ENCODE data around the gene TANGO6. TPM values are rescaled to one million over a fixed set of nuclear protein-coding genes. Genes with fewer than 3 reads are reported as not detected.

Gene TANGO6
- total RNA-seq, 2 experiments from 2014 or later, result 22.7 to 22.8 TPM

DNA sequence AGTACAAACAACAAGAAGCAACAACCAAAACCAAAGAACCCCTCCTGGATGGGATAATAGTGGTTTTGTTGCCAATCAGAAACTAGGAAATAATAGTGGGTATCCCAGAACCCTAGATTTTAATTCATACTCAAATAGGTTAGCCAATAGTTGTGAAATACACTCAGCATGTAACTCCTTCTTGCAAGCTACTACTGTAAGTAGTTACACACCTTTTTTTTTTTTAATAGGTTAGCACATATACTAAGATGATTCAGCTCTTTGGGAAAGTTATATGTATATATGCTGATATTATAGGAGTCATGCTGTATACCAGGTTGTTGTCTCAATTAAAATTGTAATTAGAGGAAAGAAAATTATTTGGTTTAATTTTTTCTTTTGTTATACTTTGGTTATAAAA, 169.6 kb downstream of the TANGO6 start:
- ChIA-PET CTCF (ENCODE audit: unreplicated experiment) (interaction anchor here (0.5 kb wide), 1 partner anchor 13 kb away, joined by 3 read pairs; no protein-coding TSS in a partner anchor), POLR2A (no interaction called here)
- Histone ChIP-seq H2AFZ (ENCODE audit: low read length) (no peak overlapping the region), H3K4me1 (ENCODE audit: insufficient read depth, low read length, poor library complexity, severe bottlenecking) (no peaks in the 10 kb centered on the region), H3K4me3 (ENCODE audit: low read depth, low read length, poor library complexity, severe bottlenecking) (no peak overlapping the region), H3K4me2 (ENCODE audit: low read length) (no peak overlapping the region), H4K20me1 (ENCODE audit: insufficient read depth, low read length) (no peaks in the 10 kb centered on the region), H3K27ac (ENCODE audit: low read depth, low read length, poor library complexity, severe bottlenecking) (no peak overlapping the region), H3K36me3 (ENCODE audit: insufficient read depth, low read length) (no peaks in the 10 kb centered on the region), H3K9me2 (ENCODE audit: insufficient read depth, low read length) (no peaks in the 10 kb centered on the region), H3K9me3 (ENCODE audit: low read length) (no peaks in the 10 kb centered on the region), H3K79me2 (ENCODE audit: insufficient read depth, low read depth, low read length) (no peaks in the 10 kb centered on the region)
- BruUV-seq (replicated peaks), result no TSS peak
- TF ChIP-seq, protein P1, sequence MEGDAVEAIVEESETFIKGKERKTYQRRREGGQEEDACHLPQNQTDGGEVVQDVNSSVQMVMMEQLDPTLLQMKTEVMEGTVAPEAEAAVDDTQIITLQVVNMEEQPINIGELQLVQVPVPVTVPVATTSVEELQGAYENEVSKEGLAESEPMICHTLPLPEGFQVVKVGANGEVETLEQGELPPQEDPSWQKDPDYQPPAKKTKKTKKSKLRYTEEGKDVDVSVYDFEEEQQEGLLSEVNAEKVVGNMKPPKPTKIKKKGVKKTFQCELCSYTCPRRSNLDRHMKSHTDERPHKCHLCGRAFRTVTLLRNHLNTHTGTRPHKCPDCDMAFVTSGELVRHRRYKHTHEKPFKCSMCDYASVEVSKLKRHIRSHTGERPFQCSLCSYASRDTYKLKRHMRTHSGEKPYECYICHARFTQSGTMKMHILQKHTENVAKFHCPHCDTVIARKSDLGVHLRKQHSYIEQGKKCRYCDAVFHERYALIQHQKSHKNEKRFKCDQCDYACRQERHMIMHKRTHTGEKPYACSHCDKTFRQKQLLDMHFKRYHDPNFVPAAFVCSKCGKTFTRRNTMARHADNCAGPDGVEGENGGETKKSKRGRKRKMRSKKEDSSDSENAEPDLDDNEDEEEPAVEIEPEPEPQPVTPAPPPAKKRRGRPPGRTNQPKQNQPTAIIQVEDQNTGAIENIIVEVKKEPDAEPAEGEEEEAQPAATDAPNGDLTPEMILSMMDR (conservative IDR thresholded peaks at IDR 0.05; ENCODE audit: low read length), result no peak
- TF ChIP-seq EZH2phosphoT487 (IDR thresholded peaks at IDR 0.05; ENCODE audit: borderline replicate concordance, low read depth, low read length), result no peak
- DNase-seq (ENCODE audit: low spot score), result no peak
- intact Hi-C loops (cut with micrococcal nuclease; ENCODE audit: unreplicated experiment), result no loop called here

DNA sequence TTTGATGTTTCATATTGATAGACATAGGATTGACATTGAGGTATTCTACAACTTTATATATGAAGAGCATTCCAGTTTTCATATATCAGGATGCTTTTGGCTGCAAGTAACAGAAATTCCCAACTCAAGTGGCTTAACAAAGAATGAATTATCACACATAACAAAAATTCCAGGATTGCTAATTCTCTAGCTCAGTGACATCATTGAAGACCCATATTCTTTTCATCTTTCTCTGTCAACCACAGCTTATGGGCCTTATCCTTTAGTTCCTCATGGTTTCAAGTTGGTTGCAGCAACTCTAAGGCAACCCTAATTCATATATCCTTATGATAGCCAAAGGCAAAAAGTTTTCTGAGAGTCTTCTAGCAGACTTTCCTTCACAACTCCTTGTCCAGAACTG, 170.7 kb downstream of the TANGO6 start:
- H3K4me2 ChIP-seq (ENCODE audit: low read length), result no peak overlapping the region
- POLR2A ChIA-PET, result interaction anchor here (0.6 kb wide), 1 partner anchor 147 kb away, joined by 6 read pairs; no protein-coding TSS in a partner anchor
- no peak overlapping the region for H3K4me3 ChIP-seq (ENCODE audit: low read depth, low read length, poor library complexity, severe bottlenecking)
- DNase-seq (ENCODE audit: low spot score), result no peak
- no TSS peak for BruUV-seq (replicated peaks)
- no peak overlapping the region for H3K27ac ChIP-seq (ENCODE audit: low read depth, low read length, poor library complexity, severe bottlenecking)
- H3K4me1 ChIP-seq (ENCODE audit: insufficient read depth, low read length, poor library complexity, severe bottlenecking), result no peaks in the 10 kb centered on the region
- intact Hi-C loops (cut with micrococcal nuclease; ENCODE audit: unreplicated experiment), result no loop called here
- no peaks in the 10 kb centered on the region for H3K9me2 ChIP-seq (ENCODE audit: insufficient read depth, low read length)
- CTCF ChIA-PET (ENCODE audit: unreplicated experiment), result no interaction called here
- H4K20me1 ChIP-seq (ENCODE audit: insufficient read depth, low read length), result no peaks in the 10 kb centered on the region
- no peak overlapping the region for H2AFZ ChIP-seq (ENCODE audit: low read length)
- TF ChIP-seq, protein P1 (conservative IDR thresholded peaks at IDR 0.05; ENCODE audit: low read length), result no peak
- H3K36me3 ChIP-seq (ENCODE audit: insufficient read depth, low read length), result no peaks in the 10 kb centered on the region
- no peaks in the 10 kb centered on the region for H3K9me3 ChIP-seq (ENCODE audit: low read length)
- H3K79me2 ChIP-seq (ENCODE audit: insufficient read depth, low read depth, low read length), result no peaks in the 10 kb centered on the region

GRCh38 chr16:69014811-69015210, 171.5 kb downstream of the TANGO6 start:
- Histone ChIP-seq H3K36me3 (ENCODE audit: insufficient read depth, low read length) (no peaks in the 10 kb centered on the region), H3K4me3 (ENCODE audit: low read depth, low read length, poor library complexity, severe bottlenecking) (no peak overlapping the region), H4K20me1 (ENCODE audit: insufficient read depth, low read length) (no peaks in the 10 kb centered on the region), H3K9me3 (ENCODE audit: low read length) (no peaks in the 10 kb centered on the region), H2AFZ (ENCODE audit: low read length) (no peak overlapping the region), H3K4me2 (ENCODE audit: low read length) (no peak overlapping the region), H3K79me2 (ENCODE audit: insufficient read depth, low read depth, low read length) (no peaks in the 10 kb centered on the region), H3K9me2 (ENCODE audit: insufficient read depth, low read length) (no peaks in the 10 kb centered on the region), H3K4me1 (ENCODE audit: insufficient read depth, low read length, poor library complexity, severe bottlenecking) (no peaks in the 10 kb centered on the region), H3K27ac (ENCODE audit: low read depth, low read length, poor library complexity, severe bottlenecking) (no peak overlapping the region)
- TF ChIP-seq, protein P1 (conservative IDR thresholded peaks at IDR 0.05; ENCODE audit: low read length), result no peak
- ChIA-PET CTCF (ENCODE audit: unreplicated experiment) (no interaction called here), POLR2A (no interaction called here)
- DNase-seq (ENCODE audit: low spot score), result no peak
- BruUV-seq (replicated peaks), result no TSS peak
- intact Hi-C loops (cut with micrococcal nuclease; ENCODE audit: unreplicated experiment), result no loop called here
